SK-N-SH (cell line): ENCODE data around the gene ZG16. TPM values are rescaled to one million over a fixed set of nuclear protein-coding genes. Genes with fewer than 3 reads are reported as not detected.
"Not testable (repeated sequence)": the region's sequence is repeated elsewhere in the genome, so short reads cannot be mapped to it uniquely, and the experiment has no call there.

ENCODE experiments used
- CTCF ChIA-PET: fragments of 300-600, 350-600 bp; formaldehyde crosslinking; extraction: SDS; loops from one replicate; lab custom pipeline; 2021; lab: Yijun Ruan, JAX
- POLR2A ChIA-PET: fragments of 350-600 bp; sonication (Branson Sonifier 250); formaldehyde crosslinking; extraction: SDS; loops from one replicate; lab custom pipeline; 2020; ENCODE audit warnings: antibody characterized with exemption, inconsistent platforms; lab: Yijun Ruan, JAX
- DNase-seq: peaks from one replicate; pipeline ENCODE4 v3.0.0; 2012
- H2AFZ ChIP-seq: fragments of 200-600 bp; sonication (generic); 2 replicates; pipeline ENCODE4 v1.8.1; 2016; ENCODE audit warnings: antibody characterized with exemption, mild to moderate bottlenecking, low read depth
- H3F3A ChIP-seq: fragments of 200-600 bp; sonication (generic); replicated peaks from 2 replicates; pipeline ENCODE3; 2016; ENCODE audit warnings: antibody characterized with exemption, mild to moderate bottlenecking; ENCODE audit not compliant: insufficient read depth
- H3K27ac ChIP-seq, 2 experiments: fragments of 200-500 bp in 1 of 2; fragments of 200-600 bp in 1 of 2; sonication (Bioruptor generic) in 1 of 2; sonication (generic), shearing (Covaris generic) in 1 of 2; 2 replicates each; pipeline versions ENCODE4 v1.5.1 to v1.6.1; 2014 to 2016; ENCODE audit warnings: low read depth in 2 of 2, inconsistent platforms in 1 of 2, low read length in 1 of 2, mild to moderate bottlenecking in 1 of 2, mixed read lengths in 1 of 2
- H3K27me3 ChIP-seq: fragments of 200-600 bp; sonication (generic), shearing (Covaris generic); 2 replicates; pipeline ENCODE4 v1.6.1; 2016; ENCODE audit warnings: mixed run types; ENCODE audit not compliant: insufficient read depth
- H3K36me3 ChIP-seq, 2 experiments: fragments of 200-500 bp in 1 of 2; fragments of 200-600 bp in 1 of 2; sonication (Bioruptor generic) in 1 of 2; sonication (generic) in 1 of 2; replicated peaks in 1 of 2; 2 replicates each; pipeline versions ENCODE3 to v1.5.1; 2014 to 2016; ENCODE audit warnings: low read length in 1 of 2, mild to moderate bottlenecking in 1 of 2; ENCODE audit not compliant: insufficient read depth in 2 of 2, control insufficient read depth in 1 of 2
- H3K4me1 ChIP-seq, 2 experiments: fragments of 200-500 bp in 1 of 2; fragments of 200-600 bp in 1 of 2; sonication (Bioruptor generic) in 1 of 2; sonication (generic), shearing (Covaris generic) in 1 of 2; 2 replicates each; pipeline versions ENCODE4 v1.5.1 to v1.6.1; 2014 to 2016; ENCODE audit warnings: low read depth in 1 of 2, low read length in 1 of 2, mixed run types in 1 of 2; ENCODE audit not compliant: insufficient read depth in 2 of 2, control insufficient read depth in 1 of 2
- H3K4me2 ChIP-seq: fragments of 200-600 bp; sonication (generic), shearing (Covaris generic); 2 replicates; pipeline ENCODE4 v1.6.1; 2017; ENCODE audit warnings: mixed run types
- H3K4me3 ChIP-seq, 2 experiments: fragments of 200-500 bp in 1 of 2; fragments of 200-600 bp in 1 of 2; sonication (Bioruptor generic) in 1 of 2; sonication (generic), shearing (Covaris generic) in 1 of 2; 2 replicates each; pipeline versions ENCODE4 v1.5.1 to v1.8.1; 2014 to 2016; ENCODE audit warnings: low read depth in 2 of 2, inconsistent platforms in 1 of 2, low read length in 1 of 2, mild to moderate bottlenecking in 1 of 2, mixed read lengths in 1 of 2, moderate library complexity in 1 of 2
- H3K79me2 ChIP-seq: fragments of 200-600 bp; sonication (generic); 2 replicates; pipeline ENCODE4 v1.8.1; 2017; ENCODE audit warnings: mild to moderate bottlenecking; ENCODE audit not compliant: insufficient read depth
- H3K9ac ChIP-seq: fragments of 200-600 bp; sonication (generic); 2 replicates; pipeline ENCODE4 v1.6.1; 2017; ENCODE audit warnings: mixed run types
- H3K9me2 ChIP-seq: fragments of 200-600 bp; sonication (generic); 2 replicates; pipeline ENCODE4 v1.6.1; 2017; ENCODE audit warnings: mixed run types
- H3K9me3 ChIP-seq: fragments of 200-600 bp; sonication (generic); 2 replicates; pipeline ENCODE4 v1.6.1; 2017; ENCODE audit warnings: mixed run types, mild to moderate bottlenecking, moderate library complexity
- H4K20me1 ChIP-seq: fragments of 200-600 bp; sonication (generic); 2 replicates; pipeline ENCODE4 v1.6.1; 2017; ENCODE audit warnings: mild to moderate bottlenecking, mixed run types; ENCODE audit not compliant: insufficient read depth
- CTCF ChIP-seq: fragments of 200-600 bp; sonication (generic); IDR thresholded peaks from 2 replicates; pipeline ENCODE4 v1.6.1; 2017; ENCODE audit warnings: antibody characterized with exemption, mild to moderate bottlenecking, moderate library complexity
- ELF1 ChIP-seq: IDR thresholded peaks from 2 replicates; pipeline ENCODE4 v1.4.0; 2012
- FOXM1 ChIP-seq: IDR thresholded peaks from 2 replicates; pipeline ENCODE4 v1.4.0; 2012; ENCODE audit warnings: low read depth, mild to moderate bottlenecking
- NFIC ChIP-seq: IDR thresholded peaks from 2 replicates; pipeline ENCODE4 v1.4.0; 2012; ENCODE audit warnings: borderline replicate concordance
- RFX5 ChIP-seq: IDR thresholded peaks from 2 replicates; pipeline ENCODE4 v1.6.1; 2012; ENCODE audit warnings: mild to moderate bottlenecking, improper control_type of control experiment, low read length
- TAF1 ChIP-seq: IDR thresholded peaks from 2 replicates; pipeline ENCODE4 v1.6.1; 2012; ENCODE audit warnings: low read depth, mild to moderate bottlenecking, low read length, moderate library complexity, borderline replicate concordance
- TEAD4 ChIP-seq: IDR thresholded peaks from 2 replicates; pipeline ENCODE4 v1.4.0; 2012; ENCODE audit warnings: mild to moderate bottlenecking, borderline replicate concordance; ENCODE audit not compliant: insufficient read depth
- WGBS: methylation state at CpG from one replicate; pipeline ENCODE4 v1.1.6; 2017; ENCODE audit warnings: low lambda C conversion rate; 5-methylcytosine and 5-hydroxymethylcytosine counted together
- polyA plus RNA-seq, 3 experiments: library from polyadenylated mRNA; depleted of rRNA; stranded (reverse); fragments of >200 nt; gene quantifications; 2 replicates each; pipeline ENCODE4 v1.2.3, GENCODE V29; 2012
- TF ChIP-seq, protein P1 (sequence below): fragments of 150-350 bp; IDR thresholded peaks from 2 replicates; pipeline ENCODE4 v1.6.1; 2016; ENCODE audit warnings: mild to moderate bottlenecking, low read depth, low read length

The ZG16 gene
- polyA plus RNA-seq, 1 of the 3 experiments (the other 2 are of a cell fraction), result not detected

GRCh38 chr16:29784157-29784556 lies 6.1 kb downstream of the ZG16 start:
- H3K4me3 ChIP-seq, result no peak overlapping the region
- WGBS, result 79% methylated on average over 2 of the region's 2 CpGs
- no peaks in the 10 kb centered on the region for H3F3A ChIP-seq
- no peaks in the 10 kb centered on the region for H3K4me1 ChIP-seq
- no peak overlapping the region for H3K27ac ChIP-seq
- no peak for DNase-seq
- no peaks in the 10 kb centered on the region; the same call in 1 of the 2 replicates for H3K27me3 ChIP-seq
- H2AFZ ChIP-seq, result no peak overlapping the region
- POLR2A ChIA-PET, result no interaction called here
- TF ChIP-seq TAF1 (no peak), FOXM1 (no peak), TEAD4 (no peak), ELF1 (no peak), NFIC (no peak), RFX5 (no peak)
- TF ChIP-seq, protein P1, sequence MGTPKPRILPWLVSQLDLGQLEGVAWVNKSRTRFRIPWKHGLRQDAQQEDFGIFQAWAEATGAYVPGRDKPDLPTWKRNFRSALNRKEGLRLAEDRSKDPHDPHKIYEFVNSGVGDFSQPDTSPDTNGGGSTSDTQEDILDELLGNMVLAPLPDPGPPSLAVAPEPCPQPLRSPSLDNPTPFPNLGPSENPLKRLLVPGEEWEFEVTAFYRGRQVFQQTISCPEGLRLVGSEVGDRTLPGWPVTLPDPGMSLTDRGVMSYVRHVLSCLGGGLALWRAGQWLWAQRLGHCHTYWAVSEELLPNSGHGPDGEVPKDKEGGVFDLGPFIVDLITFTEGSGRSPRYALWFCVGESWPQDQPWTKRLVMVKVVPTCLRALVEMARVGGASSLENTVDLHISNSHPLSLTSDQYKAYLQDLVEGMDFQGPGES, result no peak
- H3K9me3 ChIP-seq, result no peaks in the 10 kb centered on the region
- H3K4me2 ChIP-seq, result no peak overlapping the region
- H3K9ac ChIP-seq, result no peak overlapping the region
- H3K9me2 ChIP-seq, result no peaks in the 10 kb centered on the region
- CTCF ChIA-PET, result interaction anchor here (1.2 kb wide), 1 partner anchor 9 kb away, joined by 3 read pairs; no protein-coding TSS in a partner anchor
- no peaks in the 10 kb centered on the region for H4K20me1 ChIP-seq
- no peaks in the 10 kb centered on the region for H3K36me3 ChIP-seq
- no peaks in the 10 kb centered on the region for H3K79me2 ChIP-seq

DNA sequence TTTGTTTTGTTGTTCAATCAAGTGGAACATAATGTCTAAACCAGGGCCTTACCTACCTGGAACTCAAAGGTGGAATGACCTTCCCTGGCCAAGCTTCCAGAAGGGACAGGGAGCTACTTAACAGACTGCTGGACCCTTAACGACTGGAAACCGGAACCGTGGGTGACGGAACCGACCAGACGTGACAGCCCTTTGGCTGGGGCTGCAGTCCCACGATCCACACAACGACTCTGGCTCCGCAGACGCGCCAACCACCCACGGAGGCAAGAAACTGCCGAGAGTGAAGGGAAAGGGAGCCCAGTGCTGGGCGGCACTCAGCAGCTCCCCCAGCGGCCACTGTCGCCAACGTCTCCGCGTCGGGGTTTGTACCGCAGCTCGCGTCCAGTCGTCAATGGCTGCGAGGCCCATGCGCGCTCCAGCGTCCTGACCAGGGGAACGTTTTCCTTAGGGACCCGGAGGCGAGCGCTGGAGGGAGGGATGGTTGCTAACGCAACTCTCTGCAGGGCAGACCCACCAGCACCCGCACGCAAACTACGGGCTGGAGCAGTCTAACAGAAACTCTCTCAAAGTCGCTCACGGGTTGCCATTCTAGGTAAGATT lies 6.9 kb downstream of the ZG16 start:
- H3K9ac ChIP-seq, result no peak overlapping the region
- TF ChIP-seq CTCF, result no peak

DNA sequence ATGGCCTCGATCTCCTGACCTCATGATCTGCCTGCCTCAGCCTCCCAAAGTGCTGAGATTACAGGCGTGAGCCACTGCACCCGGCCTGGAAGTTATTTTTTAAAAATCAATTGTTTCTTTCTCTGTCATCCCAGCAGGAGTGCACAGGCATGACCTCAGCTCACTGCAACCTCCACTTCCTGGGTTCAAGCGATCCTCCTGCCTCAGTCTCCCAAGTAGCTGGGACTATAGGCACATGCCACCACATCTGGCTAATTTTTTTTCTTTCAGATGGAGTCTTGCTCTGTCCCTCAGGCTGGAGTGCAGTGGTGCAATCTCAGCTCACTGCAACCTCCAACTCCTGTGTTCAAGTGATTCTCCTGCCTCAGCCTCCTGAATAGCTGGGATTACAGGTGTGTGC lies 9.1 kb downstream of the ZG16 start:
- H4K20me1 ChIP-seq, DNase-seq, H3K9ac ChIP-seq, H3K27me3 ChIP-seq, H3K4me1 ChIP-seq, H3K9me3 ChIP-seq, H3K36me3 ChIP-seq, H2AFZ ChIP-seq, POLR2A ChIA-PET, H3F3A ChIP-seq, H3K4me3 ChIP-seq, H3K9me2 ChIP-seq, H3K4me2 ChIP-seq, H3K27ac ChIP-seq: not testable (repeated sequence)
- H3K79me2 ChIP-seq, result peaks cover 16% of the 10 kb centered on the region
- CTCF ChIA-PET, result interaction anchor here (1.5 kb wide), 1 partner anchor 245 kb away, joined by 4 read pairs; no protein-coding TSS in a partner anchor
- 90% methylated on average over 4 of the region's 4 CpGs for WGBS

More for the DNA sequence above, 6.9 kb downstream of the ZG16 start:
- no peaks in the 10 kb centered on the region for H3K9me2 ChIP-seq
- peaks cover 0 to 3% of the 10 kb centered on the region in 2 experiments; a peak in 1 of 4 replicates for H3K4me1 ChIP-seq
- DNase-seq, result no peak
- no peaks in the 10 kb centered on the region for H4K20me1 ChIP-seq
- ChIA-PET POLR2A (no interaction called here), CTCF (interaction anchor here (1.2 to 1.3 kb wide), 2 partner anchors 10 to 49 kb away, joined by 3 read pairs; no protein-coding TSS in a partner anchor)
- no peak overlapping the region for H2AFZ ChIP-seq
- H3K79me2 ChIP-seq, result no peaks in the 10 kb centered on the region
- H3K27ac ChIP-seq, result no peak overlapping the region
- H3K4me2 ChIP-seq, result no peak overlapping the region
- no peaks in the 10 kb centered on the region for H3F3A ChIP-seq
- 95% methylated on average over 32 of the region's 38 CpGs for WGBS
- no peak overlapping the region; a peak in 1 of 4 replicates for H3K4me3 ChIP-seq
- H3K9me3 ChIP-seq, result no peaks in the 10 kb centered on the region
- no peaks in the 10 kb centered on the region; the same call in 1 of the 2 replicates for H3K27me3 ChIP-seq
- no peaks in the 10 kb centered on the region for H3K36me3 ChIP-seq
